K562 (cell line): ENCODE results near the gene BAD. TPM values are rescaled to one million over a fixed set of nuclear protein-coding genes. Genes with fewer than 3 reads are reported as not detected.

Experiments used
- BRF2 ChIP-seq: IDR thresholded peaks from 3 replicates; pipeline ENCODE4 v1.6.1; 2011; ENCODE audit warnings: borderline replicate concordance, mild to moderate bottlenecking; ENCODE audit not compliant: insufficient read length, insufficient read depth
- CBFB ChIP-seq: sonication (generic); formaldehyde crosslinking; IDR thresholded peaks from 2 replicates; pipeline ENCODE4 v1.4.0; 2020; ENCODE audit warnings: mild to moderate bottlenecking, missing genetic modification reagents
- E2F5 ChIP-seq: sonication (generic); formaldehyde crosslinking; IDR thresholded peaks from 2 replicates; pipeline ENCODE4 v1.8.0; 2022; ENCODE audit warnings: mild to moderate bottlenecking, missing genetic modification reagents
- EGR1 ChIP-seq: fragments of 450-650 bp; conservative IDR thresholded peaks from 2 replicates; pipeline ENCODE4 v1.6.1; 2017; ENCODE audit warnings: mild to moderate bottlenecking
- ETV6 ChIP-seq, 3 experiments: fragments of 150-350 bp in 1 of 3; sonication (generic) in 1 of 3; formaldehyde crosslinking in 1 of 3; IDR thresholded peaks; 2 replicates each; pipeline versions ENCODE4 v1.6.1 to v1.8.0; 2014 to 2022; ENCODE audit warnings: borderline replicate concordance in 2 of 3, low read depth in 2 of 3, antibody characterized with exemption in 1 of 3, low read length in 1 of 3, mild to moderate bottlenecking in 1 of 3, missing genetic modification reagents in 1 of 3
- FOSL1 ChIP-seq: fragments of 200-800 bp; sonication (Bioruptor generic); conservative IDR thresholded peaks from 2 replicates; pipeline ENCODE4 v1.6.1; 2016; ENCODE audit warnings: missing genetic modification characterization, missing compliant biosample characterization
- GTF2A2 ChIP-seq: IDR thresholded peaks from 2 replicates; pipeline ENCODE4 v1.6.1; 2016; ENCODE audit warnings: mild to moderate bottlenecking, missing genetic modification characterization, missing compliant biosample characterization
- L3MBTL2 ChIP-seq: fragments of 450-650 bp; IDR thresholded peaks from 2 replicates; pipeline ENCODE4 v1.6.1; 2016; ENCODE audit warnings: mild to moderate bottlenecking, moderate library complexity
- NEUROD1 ChIP-seq: fragments of 150-350 bp; IDR thresholded peaks from 2 replicates; pipeline ENCODE4 v1.6.1; 2014; ENCODE audit warnings: borderline replicate concordance, low read length, low read depth; ENCODE audit not compliant: partially characterized antibody
- NR2F6 ChIP-seq: fragments of 450-650 bp; formaldehyde crosslinking; IDR thresholded peaks from 2 replicates; pipeline ENCODE4 v1.4.0; 2020; ENCODE audit warnings: mild to moderate bottlenecking
- PHB2 ChIP-seq: fragments of 450-650 bp; IDR thresholded peaks from 2 replicates; pipeline ENCODE4 v1.6.1; 2017; ENCODE audit warnings: low read depth
- PTTG1 ChIP-seq: fragments of 450-650 bp; IDR thresholded peaks from 2 replicates; pipeline ENCODE4 v1.6.1; 2016; ENCODE audit warnings: low read depth, mild to moderate bottlenecking, missing genetic modification characterization, missing compliant biosample characterization
- SAP30 ChIP-seq: fragments of 200-600 bp; sonication (generic); IDR thresholded peaks from 2 replicates; pipeline ENCODE4 v1.6.1; 2012; ENCODE audit warnings: borderline replicate concordance, low read depth, mild to moderate bottlenecking, moderate library complexity, low read length, control low read depth, inconsistent platforms; ENCODE audit not compliant: insufficient read depth, poor library complexity, severe bottlenecking
- STAT5B ChIP-seq: fragments of 250-450 bp; sonication (Bioruptor Pico); IDR thresholded peaks from 2 replicates; pipeline ENCODE4 v1.8.0; 2021; ENCODE audit warnings: mild to moderate bottlenecking, inconsistent platforms
- USF2 ChIP-seq: sonication (generic); formaldehyde crosslinking; IDR thresholded peaks from 2 replicates; pipeline ENCODE4 v1.5.0; 2020; ENCODE audit warnings: missing genetic modification reagents
- VEZF1 ChIP-seq: fragments of 200-800 bp; sonication (Bioruptor generic); IDR thresholded peaks from 2 replicates; pipeline ENCODE4 v1.6.1; 2017; ENCODE audit warnings: missing genetic modification characterization, missing compliant biosample characterization
- ZKSCAN1 ChIP-seq: fragments of 150-350 bp; IDR thresholded peaks from 2 replicates; pipeline ENCODE4 v1.6.1; 2016; ENCODE audit warnings: low read depth, low read length
- ZNF212 ChIP-seq: fragments of 450-650 bp; formaldehyde crosslinking; IDR thresholded peaks from 2 replicates; pipeline ENCODE4 v1.4.0; 2020; ENCODE audit warnings: mild to moderate bottlenecking
- polyA plus RNA-seq, 8 experiments: library from polyadenylated mRNA; depleted of rRNA in 4 of 8; stranded (reverse) in 5 of 8; unstranded in 3 of 8; fragments of >200 nt; fragmentation: Nextera tagmentation in 2 of 8; fragmentation: Illumina TruSeq in 1 of 8; extraction: Ambion mirVana in 2 of 8; extraction: Trizol in 1 of 8; gene quantifications; 2 replicates each; pipeline versions ENCODE4 v1.2.1 to v1.2.3, GENCODE V29; 2011 to 2014; ENCODE audit warnings: inconsistent platforms in 1 of 8, missing spikeins in 1 of 8
- total RNA-seq, 7 experiments: library from RNA; depleted of rRNA in 6 of 7; stranded (reverse); fragments of >200 nt in 6 of 7; fragmentation: Illumina TruSeq in 2 of 7; extraction: Trizol in 2 of 7; gene quantifications; 2 replicates each; pipeline versions ENCODE4 v1.2.1 to v1.2.3, GENCODE V29; 2011 to 2021; ENCODE audit warnings: low replicate concordance in 1 of 7
- TF ChIP-seq, protein P1 (sequence below): sonication (generic); formaldehyde crosslinking; IDR thresholded peaks from 2 replicates; pipeline ENCODE4 v1.8.0; 2022; ENCODE audit warnings: mild to moderate bottlenecking, missing genetic modification reagents, borderline replicate concordance

The BAD gene
- total and polyA plus RNA-seq, 9 of the 15 experiments (the other 6 are each of a cell fraction or from before 2014, with no cell fraction given), result 0.61 to 45.6 (median 11.8) TPM

DNA sequence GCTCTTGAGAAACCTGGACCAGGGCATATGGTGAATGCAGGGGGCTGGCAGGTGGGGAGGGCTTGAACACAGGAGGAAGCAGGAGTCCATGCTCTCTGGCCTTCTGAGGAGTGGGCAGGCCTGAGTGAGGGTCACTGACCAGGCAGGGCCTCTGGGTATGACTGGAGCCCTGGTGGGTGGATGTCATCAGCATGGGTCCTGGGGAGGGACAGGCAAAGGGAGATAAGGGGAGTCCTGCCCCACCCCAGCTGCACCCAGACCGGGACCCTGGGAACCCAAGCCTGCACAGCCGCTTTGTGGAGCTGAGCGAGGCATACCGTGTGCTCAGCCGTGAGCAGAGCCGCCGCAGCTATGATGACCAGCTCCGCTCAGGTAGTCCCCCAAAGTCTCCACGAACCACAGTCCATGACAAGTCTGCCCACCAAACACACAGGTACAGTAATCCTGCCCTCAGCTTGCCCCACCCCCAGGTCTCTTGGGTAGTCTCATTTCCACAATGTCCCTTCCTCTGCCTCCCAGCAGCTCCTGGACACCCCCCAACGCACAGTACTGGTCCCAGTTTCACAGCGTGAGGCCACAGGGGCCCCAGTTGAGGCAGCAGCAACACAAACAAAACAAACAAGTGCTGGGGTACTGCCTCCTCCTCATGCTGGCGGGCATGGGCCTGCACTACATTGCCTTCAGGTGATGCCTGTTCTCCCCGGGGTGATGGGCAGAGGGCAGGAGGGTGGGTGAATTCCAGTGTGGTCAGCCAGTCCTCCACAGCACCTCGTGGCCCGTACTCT, 52.1 kb downstream of the BAD start (continued):
- no peak for TF ChIP-seq L3MBTL2
- no peak for TF ChIP-seq VEZF1 (CRISPR knock-in tag)
- TF ChIP-seq SAP30, result no peak
- TF ChIP-seq BRF2, result no peak
- no peak for TF ChIP-seq FOSL1
- TF ChIP-seq STAT5B (CRISPR knock-in tag), result no peak
- TF ChIP-seq, protein P1, sequence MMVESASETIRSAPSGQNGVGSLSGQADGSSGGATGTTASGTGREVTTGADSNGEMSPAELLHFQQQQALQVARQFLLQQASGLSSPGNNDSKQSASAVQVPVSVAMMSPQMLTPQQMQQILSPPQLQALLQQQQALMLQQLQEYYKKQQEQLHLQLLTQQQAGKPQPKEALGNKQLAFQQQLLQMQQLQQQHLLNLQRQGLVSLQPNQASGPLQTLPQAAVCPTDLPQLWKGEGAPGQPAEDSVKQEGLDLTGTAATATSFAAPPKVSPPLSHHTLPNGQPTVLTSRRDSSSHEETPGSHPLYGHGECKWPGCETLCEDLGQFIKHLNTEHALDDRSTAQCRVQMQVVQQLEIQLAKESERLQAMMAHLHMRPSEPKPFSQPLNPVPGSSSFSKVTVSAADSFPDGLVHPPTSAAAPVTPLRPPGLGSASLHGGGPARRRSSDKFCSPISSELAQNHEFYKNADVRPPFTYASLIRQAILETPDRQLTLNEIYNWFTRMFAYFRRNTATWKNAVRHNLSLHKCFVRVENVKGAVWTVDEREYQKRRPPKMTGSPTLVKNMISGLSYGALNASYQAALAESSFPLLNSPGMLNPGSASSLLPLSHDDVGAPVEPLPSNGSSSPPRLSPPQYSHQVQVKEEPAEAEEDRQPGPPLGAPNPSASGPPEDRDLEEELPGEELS (CRISPR knock-in tag), result no peak
- TF ChIP-seq GTF2A2 (tag), result no peak
- no peak for TF ChIP-seq PHB2
- TF ChIP-seq PTTG1 (tag), result no peak
- TF ChIP-seq NR2F6 (CRISPR knock-in tag), result no peak
- TF ChIP-seq ZNF212 (CRISPR knock-in tag), result no peak
- no peak for TF ChIP-seq ETV6 (IDR thresholded peaks at IDR 0.05; ENCODE audit: borderline replicate concordance in 1 of 2, low read depth in 2 of 2, low read length in 1 of 2)
- no peak for TF ChIP-seq ETV6 (CRISPR knock-in tag; IDR thresholded peaks at IDR 0.05; ENCODE audit: borderline replicate concordance)
- TF ChIP-seq USF2 (CRISPR knock-in tag), result no peak
- TF ChIP-seq E2F5 (CRISPR knock-in tag), result no peak
- no peak for TF ChIP-seq CBFB
- TF ChIP-seq EGR1, result peak; percentile 44
- TF ChIP-seq ZKSCAN1, result no peak
- TF ChIP-seq NEUROD1, result no peak
